Stimulated activated CD4-positive, alpha-beta T cell treated with anti-CD3 and anti-CD28 coated beads, Interleukin-1b, Interleukin-23, amount 100 ng/mL, for 24 hours (primary cell): Measurements from ENCODE around the gene OR4C46.
"Not testable (repeated sequence)": the region's sequence is repeated elsewhere in the genome, so short reads cannot be mapped to it uniquely, and the experiment has no call there.

Source experiments
- DNase-seq, 4 experiments: peaks; one replicate each; pipeline ENCODE4 v3.0.0-alpha.2; 2020; ENCODE audit warnings: low read depth in 4 of 4, low spot score in 1 of 4

OR4C46 gene

DNA sequence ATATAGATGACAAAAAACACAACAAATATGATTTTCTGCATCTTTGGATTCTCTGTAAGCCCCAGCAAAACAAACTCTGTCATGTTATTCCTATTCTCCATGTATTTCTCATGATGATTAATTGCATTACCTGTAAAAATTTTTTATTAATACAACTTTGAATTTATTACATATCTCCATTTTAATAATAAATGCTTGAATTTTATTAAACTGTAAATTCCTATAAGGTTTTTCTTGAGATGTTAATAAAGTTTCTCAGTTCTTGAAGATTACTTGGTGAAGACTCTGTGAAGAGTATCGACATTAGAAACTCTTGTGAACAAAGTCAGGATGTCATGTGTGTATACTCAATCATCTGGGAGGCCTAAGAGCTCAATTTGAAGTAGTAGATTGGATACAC lies at the start of gene OR4C46:
OR4C46 (minus strand) TSS at position 101 of the 400 bp plus-strand sequence; CDS start at position 101, 0 bp downstream.
- DNase-seq, result no peak

DNA sequence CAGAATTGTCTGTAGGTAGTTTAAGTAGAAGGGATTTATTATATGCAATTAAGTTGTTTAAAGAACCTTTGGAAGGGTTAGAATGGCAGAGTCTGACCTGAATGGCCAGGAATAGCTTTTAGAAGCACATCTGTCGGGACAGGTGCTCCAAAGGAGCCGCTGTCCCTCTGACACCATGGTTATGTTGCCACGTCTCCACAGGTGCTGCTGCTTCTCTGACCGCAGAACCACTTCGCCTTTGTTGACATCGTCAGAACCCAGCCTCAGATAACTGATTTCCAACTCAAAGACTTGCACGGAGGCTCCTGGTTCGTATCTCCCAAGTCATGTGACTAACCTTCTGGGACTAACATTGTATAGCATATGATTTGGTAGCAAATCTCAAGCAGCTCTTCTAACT lies 41.8 kb upstream of the OR4C46 start:
- not testable (repeated sequence) for DNase-seq

DNA sequence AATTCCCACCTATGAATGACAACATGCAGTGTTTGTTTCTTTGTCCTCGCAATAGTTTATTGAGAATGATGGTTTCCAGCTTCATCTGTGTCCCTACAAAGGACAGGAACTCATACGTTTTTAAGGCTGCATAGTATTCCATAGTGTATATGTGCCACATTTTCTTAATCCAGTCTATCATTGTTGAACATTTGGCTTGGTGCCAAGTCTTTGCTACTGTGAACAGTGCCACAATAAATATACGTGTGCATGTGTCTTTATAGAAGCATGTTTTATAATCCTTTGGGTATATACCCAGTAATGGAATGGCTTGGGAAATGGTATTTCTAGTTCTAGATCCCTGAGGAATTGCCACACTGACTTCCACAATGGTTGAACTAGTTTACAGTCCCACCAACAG lies 42.4 kb downstream of the OR4C46 start:
- not testable (repeated sequence) for DNase-seq

DNA sequence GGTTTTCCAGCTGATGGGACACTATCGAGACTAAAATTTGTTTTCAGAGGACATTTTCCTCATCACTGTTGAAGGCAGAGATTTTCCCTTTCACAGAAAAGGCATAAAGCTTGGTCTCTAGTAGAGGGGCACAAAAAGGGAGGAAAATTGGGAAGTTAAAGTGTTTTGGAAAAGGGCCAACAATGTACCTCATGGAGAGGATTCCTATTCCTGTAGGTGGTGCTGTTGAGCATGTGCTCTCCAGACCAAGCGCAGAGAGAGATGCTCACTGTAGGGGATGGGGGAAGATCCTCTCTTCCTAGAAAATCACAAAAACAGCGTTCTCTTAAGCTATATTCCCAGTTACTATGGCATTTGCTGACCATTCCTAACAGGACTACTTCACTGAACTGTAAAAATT lies 44.9 kb downstream of the OR4C46 start:
- DNase-seq, result no peak

DNA sequence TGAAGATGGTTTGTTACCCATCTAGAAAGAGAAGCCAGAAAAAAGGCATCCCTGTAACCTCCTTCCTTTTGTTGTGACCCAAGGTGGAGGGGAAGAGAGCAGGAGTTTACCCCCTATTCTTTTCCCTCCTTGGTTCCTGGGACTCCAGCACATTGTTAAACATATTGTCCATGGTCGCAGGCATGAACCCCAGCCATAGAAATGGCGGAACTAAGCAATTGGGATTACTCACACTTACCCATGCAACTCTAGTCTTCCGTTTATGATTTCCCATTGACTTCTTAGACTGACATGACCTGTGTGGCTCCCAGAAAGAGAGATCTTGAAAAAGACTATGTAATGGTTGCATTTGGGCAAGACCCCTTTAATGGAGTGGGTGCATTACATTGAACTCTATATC lies 45.4 kb downstream of the OR4C46 start:
- no peak for DNase-seq
